ENCODE measurements around the gene DCLK2.

DNA sequence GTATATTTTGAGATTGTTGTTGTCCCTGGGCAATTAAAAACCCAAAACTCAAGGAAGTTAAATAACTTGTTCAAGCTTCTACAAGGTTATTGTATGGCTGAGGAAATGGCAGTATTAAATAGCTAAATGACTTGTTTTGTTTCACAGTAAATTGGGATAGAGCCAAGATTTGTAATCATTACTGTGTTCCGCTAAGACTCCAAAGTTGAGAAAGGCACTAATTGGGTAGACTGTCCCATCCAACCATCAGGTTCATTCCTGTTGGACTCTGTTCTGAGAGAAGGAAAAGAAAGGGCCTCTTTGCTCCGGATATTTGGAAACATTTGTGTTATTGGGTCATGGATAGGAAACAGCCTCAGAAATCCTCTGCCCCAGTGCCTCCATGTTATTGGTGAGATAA is 82.2 kb downstream of the DCLK2 start:
- no peak for TF ChIP-seq POLR2A (IDR thresholded peaks at IDR 0.05; ENCODE audit: extremely low read depth, insufficient read length)
- TF ChIP-seq, protein P1, sequence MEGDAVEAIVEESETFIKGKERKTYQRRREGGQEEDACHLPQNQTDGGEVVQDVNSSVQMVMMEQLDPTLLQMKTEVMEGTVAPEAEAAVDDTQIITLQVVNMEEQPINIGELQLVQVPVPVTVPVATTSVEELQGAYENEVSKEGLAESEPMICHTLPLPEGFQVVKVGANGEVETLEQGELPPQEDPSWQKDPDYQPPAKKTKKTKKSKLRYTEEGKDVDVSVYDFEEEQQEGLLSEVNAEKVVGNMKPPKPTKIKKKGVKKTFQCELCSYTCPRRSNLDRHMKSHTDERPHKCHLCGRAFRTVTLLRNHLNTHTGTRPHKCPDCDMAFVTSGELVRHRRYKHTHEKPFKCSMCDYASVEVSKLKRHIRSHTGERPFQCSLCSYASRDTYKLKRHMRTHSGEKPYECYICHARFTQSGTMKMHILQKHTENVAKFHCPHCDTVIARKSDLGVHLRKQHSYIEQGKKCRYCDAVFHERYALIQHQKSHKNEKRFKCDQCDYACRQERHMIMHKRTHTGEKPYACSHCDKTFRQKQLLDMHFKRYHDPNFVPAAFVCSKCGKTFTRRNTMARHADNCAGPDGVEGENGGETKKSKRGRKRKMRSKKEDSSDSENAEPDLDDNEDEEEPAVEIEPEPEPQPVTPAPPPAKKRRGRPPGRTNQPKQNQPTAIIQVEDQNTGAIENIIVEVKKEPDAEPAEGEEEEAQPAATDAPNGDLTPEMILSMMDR (IDR thresholded peaks at IDR 0.05; ENCODE audit: low read depth, low read length), result no peak
